ENCODE results near the gene CCL1. TPM values are rescaled to one million over a fixed set of nuclear protein-coding genes. Genes with fewer than 3 reads are reported as not detected.

The CCL1 gene
- total RNA-seq, 4 donors from 2014 or later, result not detected

- Histone ChIP-seq H3K4me1 (peaks cover 0 to 8% of the 10 kb centered on the region in 2 donors), H3K27me3 (no peaks in the 10 kb centered on the region), H3K9me3 (no peaks in the 10 kb centered on the region), H3K4me3 (replicated peaks in 1 of 3) (no peak overlapping the region), H3K36me3 (no peaks in the 10 kb centered on the region), H3K27ac (no peak overlapping the region)
- 79 to 87% methylated on average over 7 of the region's 7 CpGs for WGBS, 2 donors
- DNase-seq, result no peak
- intact Hi-C loops (cut with DNase I), result loop anchor here (5.0 kb wide), 1 partner anchor 51 kb away; the partner anchor contains the start of gene CCL1
- TF ChIP-seq, protein P1, sequence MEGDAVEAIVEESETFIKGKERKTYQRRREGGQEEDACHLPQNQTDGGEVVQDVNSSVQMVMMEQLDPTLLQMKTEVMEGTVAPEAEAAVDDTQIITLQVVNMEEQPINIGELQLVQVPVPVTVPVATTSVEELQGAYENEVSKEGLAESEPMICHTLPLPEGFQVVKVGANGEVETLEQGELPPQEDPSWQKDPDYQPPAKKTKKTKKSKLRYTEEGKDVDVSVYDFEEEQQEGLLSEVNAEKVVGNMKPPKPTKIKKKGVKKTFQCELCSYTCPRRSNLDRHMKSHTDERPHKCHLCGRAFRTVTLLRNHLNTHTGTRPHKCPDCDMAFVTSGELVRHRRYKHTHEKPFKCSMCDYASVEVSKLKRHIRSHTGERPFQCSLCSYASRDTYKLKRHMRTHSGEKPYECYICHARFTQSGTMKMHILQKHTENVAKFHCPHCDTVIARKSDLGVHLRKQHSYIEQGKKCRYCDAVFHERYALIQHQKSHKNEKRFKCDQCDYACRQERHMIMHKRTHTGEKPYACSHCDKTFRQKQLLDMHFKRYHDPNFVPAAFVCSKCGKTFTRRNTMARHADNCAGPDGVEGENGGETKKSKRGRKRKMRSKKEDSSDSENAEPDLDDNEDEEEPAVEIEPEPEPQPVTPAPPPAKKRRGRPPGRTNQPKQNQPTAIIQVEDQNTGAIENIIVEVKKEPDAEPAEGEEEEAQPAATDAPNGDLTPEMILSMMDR (IDR thresholded peaks at IDR 0.05), result no peak
- no peak for TF ChIP-seq POLR2A (IDR thresholded peaks at IDR 0.05)
Measured at GRCh38 chr17:34311291-34311690, 51.7 kb downstream of the CCL1 start.

Other genes starting within 250 kb of the CCL1 start
- 10 to 100 TPM; 11.7 to 39.4 (median 23.6) TPM for gene CCL2, start 107.9 kb downstream of the CCL1 start, total RNA-seq
- gene CCL7, start 93.0 kb downstream of the CCL1 start, total RNA-seq, result not detected
- gene CCL11, start 77.5 kb downstream of the CCL1 start, total RNA-seq, result not detected
- not detected for gene CCL8, start 43.8 kb downstream of the CCL1 start, total RNA-seq
- 1 to 10 TPM; 1.2 to 3.2 (median 1.6) TPM for gene CCL13, start 6.8 kb downstream of the CCL1 start, total RNA-seq
- gene TMEM132E, start 216.3 kb upstream of the CCL1 start, total RNA-seq, result under 1 TPM in 2 of 4 donors, not detected in 2; 0.11 to 0.13 TPM